Liver (tissue), 9 donors: ENCODE measurements around the gene COL11A1. TPM values are rescaled to one million over a fixed set of nuclear protein-coding genes. Genes with fewer than 3 reads are reported as not detected.

Experiments used
- DNase-seq: peaks from one replicate; pipeline ENCODE4 v3.0.0-alpha.2; 2017; ENCODE audit warnings: low spot score
- H3K27ac ChIP-seq, 2 donors: one replicate each; pipeline ENCODE4 v1.7.0; 2013; ENCODE audit warnings: inconsistent platforms in 2 of 2, low read length in 2 of 2, control low read depth in 1 of 2, low read depth in 1 of 2, mild to moderate bottlenecking in 1 of 2
- H3K27me3 ChIP-seq, 4 donors: one replicate each; pipeline versions ENCODE4 v1.6.1 to v1.7.0; 2013; ENCODE audit warnings: low read length in 3 of 4, inconsistent platforms in 1 of 4, mild to moderate bottlenecking in 1 of 4, moderate library complexity in 1 of 4; ENCODE audit not compliant: control insufficient read depth in 4 of 4, insufficient read depth in 4 of 4
- H3K36me3 ChIP-seq, 4 donors: one replicate each; pipeline versions ENCODE4 v1.6.1 to v1.7.0; 2013; ENCODE audit warnings: low read length in 3 of 4, mild to moderate bottlenecking in 3 of 4, low read depth in 1 of 4, moderate library complexity in 1 of 4; ENCODE audit not compliant: control insufficient read depth in 4 of 4, insufficient read depth in 3 of 4
- H3K4me1 ChIP-seq, 4 donors: one replicate each; pipeline versions ENCODE4 v1.6.1 to v1.7.0; 2013; ENCODE audit warnings: low read length in 3 of 4, mild to moderate bottlenecking in 3 of 4, moderate library complexity in 1 of 4; ENCODE audit not compliant: control insufficient read depth in 4 of 4, insufficient read depth in 4 of 4
- H3K4me3 ChIP-seq, 3 donors: one replicate each; pipeline versions ENCODE4 v1.6.1 to v1.7.0; 2013; ENCODE audit warnings: low read length in 3 of 3, control low read depth in 1 of 3, low read depth in 1 of 3, mild to moderate bottlenecking in 1 of 3
- H3K9ac ChIP-seq, 2 donors: one replicate each; pipeline ENCODE4 v1.7.0; 2013; ENCODE audit warnings: low read length in 2 of 2, mild to moderate bottlenecking in 2 of 2, moderate library complexity in 2 of 2, control low read depth in 1 of 2, low read depth in 1 of 2
- H3K9me3 ChIP-seq, 4 donors: one replicate each; pipeline versions ENCODE4 v1.6.1 to v1.7.0; 2013; ENCODE audit warnings: low read length in 3 of 4; ENCODE audit not compliant: control insufficient read depth in 4 of 4
- EGR1 ChIP-seq, 2 donors: IDR thresholded peaks; 2 replicates each; pipeline ENCODE4 v1.6.1; 2016 to 2018; ENCODE audit warnings: antibody characterized with exemption in 2 of 2, low read depth in 2 of 2
- FOXA1 ChIP-seq: IDR thresholded peaks from 2 replicates; pipeline ENCODE4 v1.6.1; 2016; ENCODE audit warnings: antibody characterized with exemption
- FOXA2 ChIP-seq: IDR thresholded peaks from 2 replicates; pipeline ENCODE4 v1.6.1; 2016; ENCODE audit warnings: antibody characterized with exemption
- GABPA ChIP-seq, 2 donors: IDR thresholded peaks in 1 of 2; conservative IDR thresholded peaks in 1 of 2; 2 replicates each; pipeline ENCODE4 v1.6.1; 2016; ENCODE audit warnings: antibody characterized with exemption in 2 of 2, mild to moderate bottlenecking in 1 of 2, moderate library complexity in 1 of 2
- HNF4A ChIP-seq, 2 donors: conservative IDR thresholded peaks; 2 replicates each; pipeline ENCODE4 v1.6.1; 2016; ENCODE audit warnings: antibody characterized with exemption in 2 of 2, mild to moderate bottlenecking in 2 of 2
- JUND ChIP-seq, 2 donors: IDR thresholded peaks; 2 replicates each; pipeline ENCODE4 v1.6.1; 2016; ENCODE audit warnings: antibody characterized with exemption in 2 of 2
- NR2F2 ChIP-seq: IDR thresholded peaks from 2 replicates; pipeline ENCODE4 v1.6.1; 2016; ENCODE audit warnings: antibody characterized with exemption
- RAD21 ChIP-seq, 2 donors: IDR thresholded peaks; 2 replicates each; pipeline ENCODE4 v1.6.1; 2016; ENCODE audit warnings: antibody characterized with exemption in 2 of 2, mild to moderate bottlenecking in 2 of 2
- RXRA ChIP-seq, 2 donors: IDR thresholded peaks; 2 replicates each; pipeline ENCODE4 v1.6.1; 2017 to 2018; ENCODE audit warnings: antibody characterized with exemption in 2 of 2, mild to moderate bottlenecking in 1 of 2
- TAF1 ChIP-seq: conservative IDR thresholded peaks from 2 replicates; pipeline ENCODE4 v1.6.1; 2016; ENCODE audit warnings: antibody characterized with exemption, mild to moderate bottlenecking
- YY1 ChIP-seq: IDR thresholded peaks from 2 replicates; pipeline ENCODE4 v1.6.1; 2016; ENCODE audit warnings: antibody characterized with exemption, mild to moderate bottlenecking
- WGBS: extraction: QIAGEN DNeasy Blood & Tissue Kit; methylation state at CpG from one replicate; pipeline ENCODE4 v1.1.7; 2013; 5-methylcytosine and 5-hydroxymethylcytosine counted together
- polyA plus RNA-seq, 2 donors: library from polyadenylated mRNA; stranded (reverse) in 1 of 2; unstranded in 1 of 2; fragments of 200-250 nt in 1 of 2; fragments of >200 nt in 1 of 2; fragmentation: Nextera tagmentation in 1 of 2; extraction: Ambion mirVana in 1 of 2; gene quantifications; one replicate each; pipeline versions ENCODE4 v1.2.1 to v1.2.3, GENCODE V29; 2013 to 2015
- total RNA-seq, 2 donors: library from RNA; depleted of rRNA; stranded (reverse); fragments of >200 nt; gene quantifications; one replicate each; pipeline ENCODE4 v1.2.3, GENCODE V29; 2014
- TF ChIP-seq, protein P1 (sequence below): IDR thresholded peaks from 2 replicates; pipeline ENCODE4 v1.6.1; 2016; ENCODE audit warnings: antibody characterized with exemption
- TF ChIP-seq, protein P2 (sequence below): IDR thresholded peaks from 2 replicates; pipeline ENCODE4 v1.6.1; 2016; ENCODE audit warnings: antibody characterized with exemption
- TF ChIP-seq, protein P3 (sequence below): IDR thresholded peaks from 2 replicates; pipeline ENCODE4 v1.6.1; 2016; ENCODE audit warnings: antibody characterized with exemption, mild to moderate bottlenecking
- TF ChIP-seq, protein P4 (sequence below): IDR thresholded peaks from 2 replicates; pipeline ENCODE4 v1.6.1; 2016; ENCODE audit warnings: antibody characterized with exemption
- TF ChIP-seq, protein P5 (sequence below): fragments of 150-350 bp; IDR thresholded peaks from 2 replicates; pipeline ENCODE4 v1.5.1; 2017; ENCODE audit warnings: improper control_type of control experiment, low read depth, low read length; ENCODE audit not compliant: missing input control
- donor health status: healthy.
- donor health status: healthy.
- donor health status: healthy.
- donor health status: healthy.
- donor health status: healthy.

Gene COL11A1
- total and polyA plus RNA-seq, 4 donors, result 0.01 to 0.42 TPM; not detected in 2

DNA sequence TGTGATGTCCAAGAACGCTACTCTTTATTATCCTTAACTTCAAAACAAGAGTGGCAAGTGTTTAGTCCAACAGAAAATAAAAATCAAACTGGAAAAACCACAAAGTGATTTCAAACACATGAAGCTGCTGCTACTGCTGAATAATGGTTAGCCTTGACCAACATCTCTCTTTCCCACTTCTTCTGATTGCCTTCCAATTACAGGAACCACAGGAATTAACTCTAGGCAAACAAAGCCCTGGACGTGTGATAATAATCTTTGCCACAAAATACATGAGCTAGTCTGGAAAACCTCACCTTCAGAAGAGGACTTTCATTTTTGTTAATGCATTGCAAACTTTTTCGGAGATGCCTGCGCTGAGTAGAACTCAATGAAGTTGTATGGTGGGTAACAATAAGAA lies 48.6 kb upstream of the COL11A1 start:
- WGBS, result 59% methylated on average over 4 of the region's 4 CpGs
- H3K27me3 ChIP-seq, result no peaks in the 10 kb centered on the region
- no peak overlapping the region for H3K27ac ChIP-seq
- no peaks in the 10 kb centered on the region for H3K9me3 ChIP-seq
- TF ChIP-seq FOXA2 (no peak), FOXA1 (no peak), TAF1 (no peak), RXRA (IDR thresholded peaks at IDR 0.05) (no peak), YY1 (no peak), HNF4A (conservative IDR thresholded peaks at IDR 0.05) (no peak), JUND (IDR thresholded peaks at IDR 0.05) (no peak), RAD21 (IDR thresholded peaks at IDR 0.05) (no peak), NR2F2 (no peak), EGR1 (IDR thresholded peaks at IDR 0.05; ENCODE audit: low read depth in 2 of 2) (no peak)
- TF ChIP-seq, protein P1, sequence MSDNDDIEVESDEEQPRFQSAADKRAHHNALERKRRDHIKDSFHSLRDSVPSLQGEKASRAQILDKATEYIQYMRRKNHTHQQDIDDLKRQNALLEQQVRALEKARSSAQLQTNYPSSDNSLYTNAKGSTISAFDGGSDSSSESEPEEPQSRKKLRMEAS, result no peak
- TF ChIP-seq, protein P2, sequence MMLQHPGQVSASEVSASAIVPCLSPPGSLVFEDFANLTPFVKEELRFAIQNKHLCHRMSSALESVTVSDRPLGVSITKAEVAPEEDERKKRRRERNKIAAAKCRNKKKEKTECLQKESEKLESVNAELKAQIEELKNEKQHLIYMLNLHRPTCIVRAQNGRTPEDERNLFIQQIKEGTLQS, result no peak
- TF ChIP-seq, protein P3, sequence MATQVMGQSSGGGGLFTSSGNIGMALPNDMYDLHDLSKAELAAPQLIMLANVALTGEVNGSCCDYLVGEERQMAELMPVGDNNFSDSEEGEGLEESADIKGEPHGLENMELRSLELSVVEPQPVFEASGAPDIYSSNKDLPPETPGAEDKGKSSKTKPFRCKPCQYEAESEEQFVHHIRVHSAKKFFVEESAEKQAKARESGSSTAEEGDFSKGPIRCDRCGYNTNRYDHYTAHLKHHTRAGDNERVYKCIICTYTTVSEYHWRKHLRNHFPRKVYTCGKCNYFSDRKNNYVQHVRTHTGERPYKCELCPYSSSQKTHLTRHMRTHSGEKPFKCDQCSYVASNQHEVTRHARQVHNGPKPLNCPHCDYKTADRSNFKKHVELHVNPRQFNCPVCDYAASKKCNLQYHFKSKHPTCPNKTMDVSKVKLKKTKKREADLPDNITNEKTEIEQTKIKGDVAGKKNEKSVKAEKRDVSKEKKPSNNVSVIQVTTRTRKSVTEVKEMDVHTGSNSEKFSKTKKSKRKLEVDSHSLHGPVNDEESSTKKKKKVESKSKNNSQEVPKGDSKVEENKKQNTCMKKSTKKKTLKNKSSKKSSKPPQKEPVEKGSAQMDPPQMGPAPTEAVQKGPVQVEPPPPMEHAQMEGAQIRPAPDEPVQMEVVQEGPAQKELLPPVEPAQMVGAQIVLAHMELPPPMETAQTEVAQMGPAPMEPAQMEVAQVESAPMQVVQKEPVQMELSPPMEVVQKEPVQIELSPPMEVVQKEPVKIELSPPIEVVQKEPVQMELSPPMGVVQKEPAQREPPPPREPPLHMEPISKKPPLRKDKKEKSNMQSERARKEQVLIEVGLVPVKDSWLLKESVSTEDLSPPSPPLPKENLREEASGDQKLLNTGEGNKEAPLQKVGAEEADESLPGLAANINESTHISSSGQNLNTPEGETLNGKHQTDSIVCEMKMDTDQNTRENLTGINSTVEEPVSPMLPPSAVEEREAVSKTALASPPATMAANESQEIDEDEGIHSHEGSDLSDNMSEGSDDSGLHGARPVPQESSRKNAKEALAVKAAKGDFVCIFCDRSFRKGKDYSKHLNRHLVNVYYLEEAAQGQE, result no peak
- TF ChIP-seq, protein P4, sequence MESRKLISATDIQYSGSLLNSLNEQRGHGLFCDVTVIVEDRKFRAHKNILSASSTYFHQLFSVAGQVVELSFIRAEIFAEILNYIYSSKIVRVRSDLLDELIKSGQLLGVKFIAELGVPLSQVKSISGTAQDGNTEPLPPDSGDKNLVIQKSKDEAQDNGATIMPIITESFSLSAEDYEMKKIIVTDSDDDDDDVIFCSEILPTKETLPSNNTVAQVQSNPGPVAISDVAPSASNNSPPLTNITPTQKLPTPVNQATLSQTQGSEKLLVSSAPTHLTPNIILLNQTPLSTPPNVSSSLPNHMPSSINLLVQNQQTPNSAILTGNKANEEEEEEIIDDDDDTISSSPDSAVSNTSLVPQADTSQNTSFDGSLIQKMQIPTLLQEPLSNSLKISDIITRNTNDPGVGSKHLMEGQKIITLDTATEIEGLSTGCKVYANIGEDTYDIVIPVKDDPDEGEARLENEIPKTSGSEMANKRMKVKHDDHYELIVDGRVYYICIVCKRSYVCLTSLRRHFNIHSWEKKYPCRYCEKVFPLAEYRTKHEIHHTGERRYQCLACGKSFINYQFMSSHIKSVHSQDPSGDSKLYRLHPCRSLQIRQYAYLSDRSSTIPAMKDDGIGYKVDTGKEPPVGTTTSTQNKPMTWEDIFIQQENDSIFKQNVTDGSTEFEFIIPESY, result no peak
- TF ChIP-seq, protein P5, sequence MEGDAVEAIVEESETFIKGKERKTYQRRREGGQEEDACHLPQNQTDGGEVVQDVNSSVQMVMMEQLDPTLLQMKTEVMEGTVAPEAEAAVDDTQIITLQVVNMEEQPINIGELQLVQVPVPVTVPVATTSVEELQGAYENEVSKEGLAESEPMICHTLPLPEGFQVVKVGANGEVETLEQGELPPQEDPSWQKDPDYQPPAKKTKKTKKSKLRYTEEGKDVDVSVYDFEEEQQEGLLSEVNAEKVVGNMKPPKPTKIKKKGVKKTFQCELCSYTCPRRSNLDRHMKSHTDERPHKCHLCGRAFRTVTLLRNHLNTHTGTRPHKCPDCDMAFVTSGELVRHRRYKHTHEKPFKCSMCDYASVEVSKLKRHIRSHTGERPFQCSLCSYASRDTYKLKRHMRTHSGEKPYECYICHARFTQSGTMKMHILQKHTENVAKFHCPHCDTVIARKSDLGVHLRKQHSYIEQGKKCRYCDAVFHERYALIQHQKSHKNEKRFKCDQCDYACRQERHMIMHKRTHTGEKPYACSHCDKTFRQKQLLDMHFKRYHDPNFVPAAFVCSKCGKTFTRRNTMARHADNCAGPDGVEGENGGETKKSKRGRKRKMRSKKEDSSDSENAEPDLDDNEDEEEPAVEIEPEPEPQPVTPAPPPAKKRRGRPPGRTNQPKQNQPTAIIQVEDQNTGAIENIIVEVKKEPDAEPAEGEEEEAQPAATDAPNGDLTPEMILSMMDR, result no peak
- H3K4me1 ChIP-seq, result no peaks in the 10 kb centered on the region
- no peak overlapping the region for H3K4me3 ChIP-seq
- no peak for DNase-seq
- no peak overlapping the region for H3K9ac ChIP-seq
- H3K36me3 ChIP-seq, result no peaks in the 10 kb centered on the region

DNA sequence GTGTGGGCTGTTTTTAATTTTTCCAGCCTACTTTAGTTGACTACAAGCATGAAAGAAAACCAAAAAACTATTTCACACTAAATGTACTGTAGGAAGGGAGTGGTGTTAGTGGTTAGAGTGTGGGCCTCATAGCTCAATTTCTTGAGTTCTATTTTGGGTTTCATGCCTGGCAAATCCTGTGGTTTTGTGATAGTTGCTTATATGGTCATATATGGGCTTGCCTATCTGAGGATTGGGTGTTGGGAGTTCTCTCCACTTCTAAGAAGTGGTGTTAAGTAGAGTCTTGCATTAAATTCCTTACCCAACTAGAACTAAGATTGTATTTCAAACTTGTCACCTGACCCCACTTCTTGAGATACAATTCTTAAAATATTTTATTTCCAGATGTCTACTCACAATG lies 37.8 kb upstream of the COL11A1 start:
- Histone ChIP-seq H3K27me3 (peaks cover 0 to 5% (median 0%) of the 10 kb centered on the region in 4 donors), H3K9me3 (no peaks in the 10 kb centered on the region), H3K9ac (no peak overlapping the region), H3K36me3 (no peaks in the 10 kb centered on the region), H3K4me3 (no peak overlapping the region), H3K27ac (no peak overlapping the region), H3K4me1 (no peaks in the 10 kb centered on the region)
- TF ChIP-seq TAF1 (no peak), GABPA (IDR thresholded peaks at IDR 0.05 in 1 of 2, conservative IDR thresholded peaks at IDR 0.05 in 1 of 2) (no peak), FOXA1 (no peak)
- TF ChIP-seq, protein P4, result no peak
- DNase-seq, result no peak
